Stimulated activated CD4-positive, alpha-beta T cell treated with anti-CD3 and anti-CD28 coated beads, Interleukin-4, amount 100 ng/mL, for 4 hours (primary cell): ENCODE data around the gene PSMB10.
A peak's percentile ranks its signal among the peaks of the same experiment; 100 is the strongest.
"Not testable (repeated sequence)": the region's sequence is repeated elsewhere in the genome, so short reads cannot be mapped to it uniquely, and the experiment has no call there.

ENCODE experiments used
- DNase-seq, 2 experiments: peaks; one replicate each; pipeline ENCODE4 v3.0.0-alpha.2; 2020

Gene PSMB10

DNA sequence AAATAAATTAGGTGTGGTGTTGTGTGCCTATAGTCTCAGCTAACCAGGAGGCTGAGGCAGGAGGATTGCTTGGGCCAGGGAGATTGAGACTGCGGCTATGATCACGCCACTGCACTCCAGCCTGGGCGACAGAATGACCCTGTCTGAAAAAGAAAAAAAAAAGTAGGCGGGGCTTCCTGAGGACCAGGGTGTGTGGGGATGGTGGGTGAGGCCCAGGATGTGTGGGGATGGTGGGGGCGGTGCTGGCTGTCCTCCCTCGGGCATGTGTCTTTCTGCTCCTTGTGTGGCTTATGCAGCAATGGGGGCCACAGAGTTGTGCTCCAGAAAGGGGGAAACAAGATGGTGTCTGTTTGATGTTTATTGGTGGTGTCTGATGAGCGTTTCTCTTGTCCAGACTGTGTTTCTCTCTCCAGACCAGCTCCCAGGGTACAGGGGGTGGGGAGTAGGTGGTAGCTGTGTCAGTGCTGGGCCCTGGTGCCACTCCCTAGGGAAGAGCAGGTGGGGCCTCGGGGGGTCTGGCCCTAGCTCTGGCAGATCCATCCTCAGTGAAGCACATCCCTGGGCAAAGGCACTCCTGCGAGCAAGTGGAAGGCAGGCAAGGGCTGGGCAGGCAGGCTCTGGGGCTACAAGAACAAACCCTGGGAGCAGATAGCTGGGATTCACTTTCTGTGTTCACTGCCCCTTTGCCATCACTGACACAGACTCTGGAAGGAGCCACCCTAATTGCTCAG lies 5.0 kb upstream of the PSMB10 start:
- no peak for DNase-seq

DNA sequence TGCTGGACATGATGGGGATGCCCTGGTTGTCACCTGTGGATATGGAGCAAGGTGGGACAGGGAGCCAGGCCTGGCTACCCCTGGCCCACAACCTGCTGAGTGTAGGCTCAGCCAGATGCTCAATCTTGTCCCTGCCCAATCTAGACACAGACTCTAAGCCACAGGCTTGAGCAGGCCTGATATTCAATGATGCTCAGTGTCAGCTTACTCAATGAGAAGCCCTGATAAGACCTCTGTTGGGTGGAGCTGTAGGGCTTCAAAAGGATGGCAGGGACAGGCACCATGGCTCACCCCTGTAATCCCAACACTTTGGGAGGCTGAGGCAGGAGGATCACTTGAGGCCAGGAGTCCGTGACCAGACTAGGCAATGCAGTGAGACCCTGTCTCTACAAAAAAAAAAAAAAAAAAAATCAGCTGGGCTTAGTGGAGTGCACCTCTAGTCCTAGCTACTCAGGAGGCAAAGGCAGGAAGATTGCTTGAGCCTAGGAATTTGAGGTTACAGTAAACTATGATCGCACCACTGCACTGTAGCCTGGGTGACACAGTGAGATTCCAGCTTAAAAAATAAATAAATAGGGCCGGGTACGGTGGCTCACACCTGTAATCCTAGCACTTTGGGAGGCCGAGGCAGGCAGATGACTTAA lies 3.9 kb upstream of the PSMB10 start:
- DNase-seq = no peak

DNA sequence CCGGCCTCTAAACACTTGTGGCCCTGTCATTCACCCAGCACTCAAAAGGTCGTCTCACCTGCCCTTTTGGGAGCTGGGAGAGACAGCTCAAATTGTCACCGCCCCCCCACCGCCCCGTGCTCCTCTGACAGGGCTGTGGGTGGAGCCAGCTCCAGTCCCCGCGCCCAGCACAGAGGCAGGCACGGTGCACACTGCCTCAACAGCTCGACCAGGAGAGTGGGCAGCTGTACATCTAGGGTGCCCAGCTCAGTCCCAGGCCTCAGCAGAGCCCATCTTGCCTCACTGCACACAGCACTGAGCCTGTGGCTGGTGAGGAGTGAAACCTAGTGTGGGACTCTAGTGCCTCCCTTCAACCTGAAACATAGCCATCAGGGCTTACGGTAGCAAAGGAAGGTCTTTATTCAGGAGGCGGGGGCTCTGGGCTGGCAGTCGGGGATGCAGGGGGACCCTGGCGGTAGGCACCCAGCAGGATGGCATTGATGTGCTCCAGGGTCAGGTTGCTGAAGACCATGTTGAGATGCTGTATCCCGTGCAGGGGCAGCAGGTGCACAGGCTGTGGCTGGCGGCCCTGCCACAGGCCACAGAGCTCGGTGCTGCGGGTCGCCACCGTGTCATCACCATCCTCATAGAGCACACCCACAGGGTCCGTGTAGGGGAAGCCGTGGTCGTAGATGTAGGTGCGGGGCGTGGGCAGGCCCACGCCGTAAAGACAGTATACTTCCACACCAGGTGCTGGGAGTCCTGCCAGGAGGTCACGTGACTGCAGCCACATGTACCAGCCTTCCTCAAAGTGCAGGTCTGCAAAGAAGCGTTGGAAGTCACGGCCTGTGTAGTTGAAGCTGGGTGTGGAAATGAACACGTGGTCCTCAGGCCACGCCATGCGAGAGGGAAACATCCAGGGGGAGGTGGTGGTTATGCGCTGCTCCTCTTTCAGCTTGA lies 3.1 kb upstream of the PSMB10 start:
- peak; percentile 56 to 59 for DNase-seq

DNA sequence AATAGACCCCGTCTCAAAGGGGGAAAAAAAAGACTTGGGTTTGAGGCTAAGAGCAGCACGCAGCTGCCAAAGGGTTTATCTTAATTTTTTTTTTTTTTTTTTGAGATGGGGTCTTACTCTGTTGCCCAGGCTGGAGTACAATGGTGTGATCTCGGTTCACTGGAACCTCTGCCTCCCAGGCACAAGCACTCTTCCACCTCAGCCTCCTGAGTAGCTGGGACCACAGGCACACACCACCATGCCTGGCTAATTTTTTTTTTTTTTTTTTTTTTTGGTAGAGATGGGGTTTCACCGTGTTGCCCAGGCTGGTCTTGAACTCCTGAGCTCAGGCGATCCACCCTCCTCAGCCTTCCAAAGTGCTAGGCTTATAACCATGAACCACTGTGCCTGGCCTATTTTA lies 1.1 kb upstream of the PSMB10 start:
- DNase-seq = not testable (repeated sequence)

DNA sequence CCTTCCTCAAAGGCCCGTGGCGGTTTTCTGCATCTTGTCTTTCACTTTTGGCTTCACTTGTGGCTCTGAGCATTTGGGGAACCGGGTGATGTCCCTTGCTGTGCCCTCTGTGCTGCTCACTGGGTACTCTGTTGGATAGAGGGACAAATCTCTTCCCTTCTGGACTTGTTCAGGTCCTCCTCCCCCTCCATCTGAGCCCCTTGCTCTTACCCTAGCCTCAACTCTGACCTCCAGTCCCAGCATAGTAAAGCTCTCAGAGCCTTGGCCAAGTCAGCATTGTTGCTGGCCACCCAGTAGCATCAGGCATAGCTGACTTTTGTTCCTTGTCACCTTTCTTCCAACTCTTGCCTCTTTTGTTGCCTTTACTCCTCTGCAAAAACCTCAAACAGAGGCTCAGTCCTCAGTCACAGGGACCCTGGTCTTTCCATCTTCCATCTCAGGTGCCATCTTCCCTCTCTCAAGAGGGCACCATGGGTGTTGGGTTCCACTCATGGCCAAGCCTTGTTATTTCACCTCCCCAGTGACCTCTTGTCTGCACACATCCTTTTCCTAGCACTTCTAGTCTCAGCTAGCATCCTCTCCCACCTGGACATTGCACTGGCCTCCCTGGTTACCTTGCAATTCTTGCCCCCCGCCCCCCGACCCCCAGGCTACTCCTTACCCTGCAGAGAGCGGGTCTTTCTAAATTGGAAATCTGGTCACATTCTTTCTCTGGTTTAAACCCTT lies 393 bp upstream of the PSMB10 start:
- DNase-seq = peak; percentile 67 to 79

DNA sequence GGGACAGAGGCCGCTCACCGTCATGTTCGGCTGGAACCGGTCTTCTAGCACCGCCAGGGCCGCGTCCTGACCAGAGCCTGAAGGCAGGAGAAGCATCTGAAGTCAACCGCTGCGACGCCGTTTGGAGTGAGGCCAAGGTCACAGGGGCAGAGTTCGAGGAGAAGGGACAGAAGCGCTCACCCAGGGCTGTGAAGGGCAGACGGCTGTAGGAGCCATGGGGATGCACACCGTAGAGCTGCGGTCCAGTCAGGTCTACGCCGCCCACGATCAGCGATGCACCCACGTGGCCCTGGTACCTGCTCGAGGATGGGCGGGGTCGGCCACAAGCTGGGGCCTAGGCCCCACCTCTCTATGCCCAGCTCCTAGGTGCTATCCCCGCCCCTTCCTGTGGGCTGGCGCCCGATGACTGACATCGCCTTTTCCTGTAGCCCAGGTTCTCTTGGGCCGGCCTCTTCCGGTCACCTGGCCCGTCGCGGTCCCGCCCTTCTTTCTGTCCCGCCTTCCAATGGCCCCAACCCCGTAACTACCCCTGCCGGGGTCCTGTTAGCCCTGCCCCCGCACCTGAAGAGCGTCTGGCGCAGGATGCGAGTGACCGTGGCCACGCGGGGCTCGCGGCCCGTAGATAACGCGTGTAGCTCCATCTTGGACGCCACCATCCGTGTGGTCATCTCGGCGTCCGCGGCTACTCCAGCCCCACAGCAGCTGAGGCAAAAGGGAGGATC lies 1.1 kb downstream of the PSMB10 start:
- peak; percentile 91 to 96 for DNase-seq

DNA sequence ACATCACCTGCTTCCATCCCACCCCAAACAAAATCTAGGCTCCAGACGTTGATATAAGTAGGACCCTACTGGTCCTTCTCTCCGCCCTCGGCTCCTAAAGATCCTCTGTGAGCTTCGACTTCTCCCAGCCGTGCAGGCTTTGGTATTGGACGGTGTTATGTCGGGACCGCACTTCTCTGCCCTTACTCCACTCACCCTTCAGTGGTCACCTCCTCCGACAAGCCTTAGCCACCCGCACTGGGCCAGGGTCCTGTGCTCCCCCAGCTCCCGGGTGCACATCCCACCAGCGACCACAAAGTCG lies 1.6 kb downstream of the PSMB10 start:
- no peak for DNase-seq

DNA sequence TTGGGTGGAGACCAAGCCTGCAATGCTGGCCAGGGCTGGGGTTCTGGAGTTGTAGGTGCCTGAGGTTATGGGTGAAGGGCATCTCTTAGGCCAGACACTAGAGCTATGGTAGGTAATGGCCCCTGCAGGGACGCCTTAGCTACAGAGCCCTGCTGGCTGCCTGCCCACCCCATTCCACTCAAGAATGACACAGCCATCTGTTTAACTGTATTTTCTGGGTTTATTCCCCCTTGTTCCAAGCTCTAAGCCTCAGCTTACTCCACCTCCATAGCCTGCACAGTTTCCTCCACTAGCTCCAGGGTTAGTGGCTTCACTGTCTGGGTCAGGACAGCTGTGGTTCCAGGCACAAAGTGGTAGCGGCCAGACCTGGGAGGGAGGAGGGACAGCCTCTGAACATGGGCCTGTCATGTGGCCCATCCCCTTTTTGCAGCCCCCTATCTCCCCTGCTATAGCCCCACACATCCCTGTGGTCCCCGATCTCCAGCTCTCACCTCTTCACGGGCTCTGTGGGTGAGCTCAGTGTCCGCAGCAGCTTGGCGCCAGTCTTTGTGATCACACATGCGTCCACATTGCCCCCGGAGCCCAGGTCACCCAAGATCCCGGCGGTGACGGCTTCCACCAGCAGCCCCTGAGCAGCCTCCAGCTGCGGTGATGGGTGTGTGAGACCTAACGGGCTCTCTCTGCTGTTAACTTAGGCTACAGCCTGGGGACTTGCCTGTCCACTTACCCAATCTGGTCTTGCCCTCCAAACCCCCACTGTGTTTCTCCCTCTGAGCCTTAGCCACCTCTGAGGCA lies 2.1 kb downstream of the PSMB10 start:
- DNase-seq = no peak

DNA sequence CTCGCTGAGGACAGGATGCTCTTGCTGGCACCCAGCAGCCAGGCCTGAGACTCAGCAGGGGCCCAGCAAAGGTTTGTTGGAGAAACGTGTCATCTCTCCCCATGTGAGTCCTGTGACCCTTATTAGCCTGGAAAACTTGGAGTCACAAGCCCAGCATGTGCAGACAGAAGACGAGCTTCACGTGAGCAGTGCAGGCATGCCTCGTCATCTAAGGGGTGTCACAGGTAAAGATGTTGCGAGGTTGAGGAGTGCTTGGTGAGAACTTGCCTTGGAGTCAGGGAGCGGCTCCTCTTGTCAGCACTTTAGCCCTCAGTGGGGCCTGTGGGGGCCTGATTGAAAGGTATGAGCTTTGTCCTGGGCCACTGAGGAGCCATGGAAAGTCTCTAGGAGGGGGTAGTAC lies 2.8 kb downstream of the PSMB10 start:
- DNase-seq = no peak

DNA sequence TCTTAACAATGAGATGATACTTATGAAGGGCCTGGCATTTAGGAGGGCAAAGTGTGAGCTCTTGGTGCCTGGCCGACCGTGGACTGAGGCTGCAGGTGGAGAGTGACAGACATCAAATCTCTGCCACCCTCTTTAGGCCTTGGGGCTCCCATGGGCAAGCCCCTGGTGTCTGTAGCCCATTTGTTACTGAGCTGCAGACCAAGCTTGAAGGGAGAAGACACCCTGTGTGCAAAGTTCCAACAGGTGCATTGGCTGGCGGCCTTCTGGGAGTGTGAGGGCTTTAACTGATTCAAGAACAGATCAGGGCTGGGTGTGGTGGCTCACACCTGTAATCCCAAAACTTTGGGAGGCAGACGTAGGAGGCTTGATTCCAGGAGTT lies 4.2 kb downstream of the PSMB10 start:
- DNase-seq = no peak

DNA sequence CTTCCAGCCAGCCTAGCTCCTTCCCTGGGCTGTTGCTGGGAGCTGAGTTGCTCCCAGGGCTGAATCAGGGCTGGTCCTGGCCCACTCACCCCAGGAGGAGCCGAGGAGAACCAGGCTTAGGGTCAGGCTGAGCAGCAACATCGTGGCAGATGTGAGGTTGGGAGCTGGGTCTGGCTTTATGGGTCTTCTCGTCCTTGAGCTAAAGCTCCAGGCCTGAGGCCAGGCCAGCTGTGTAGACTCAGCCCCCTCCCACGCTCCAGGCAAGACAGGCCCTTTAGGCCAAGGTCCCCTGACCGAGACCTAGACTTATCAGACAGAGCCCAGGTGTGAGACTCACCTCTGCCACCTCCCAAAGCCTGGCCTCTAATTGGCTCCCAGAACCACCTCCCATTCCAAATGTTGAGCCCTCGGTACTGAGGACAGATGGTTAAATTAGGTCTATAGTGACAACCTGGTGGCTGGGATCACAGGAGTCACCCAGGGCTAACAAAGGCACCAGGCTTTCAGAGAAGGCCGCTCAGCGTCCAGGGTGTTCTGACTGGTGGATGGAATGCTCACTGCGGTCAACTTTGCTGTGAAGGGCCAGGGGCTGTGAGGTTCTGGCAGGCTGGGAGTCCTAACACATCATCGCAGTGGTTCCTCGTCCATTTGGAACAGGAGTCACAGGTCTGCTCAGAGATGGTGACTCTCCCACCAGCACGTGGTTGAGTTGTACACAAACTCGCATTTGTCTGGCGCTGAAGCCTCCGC lies 4.8 kb downstream of the PSMB10 start, which contains the start of gene CTRL:
TSS of gene CTRL (minus strand) at position 151 of the 750 bp plus-strand sequence. CDS start at position 141, 10 bp downstream.
- no peak for DNase-seq

DNA sequence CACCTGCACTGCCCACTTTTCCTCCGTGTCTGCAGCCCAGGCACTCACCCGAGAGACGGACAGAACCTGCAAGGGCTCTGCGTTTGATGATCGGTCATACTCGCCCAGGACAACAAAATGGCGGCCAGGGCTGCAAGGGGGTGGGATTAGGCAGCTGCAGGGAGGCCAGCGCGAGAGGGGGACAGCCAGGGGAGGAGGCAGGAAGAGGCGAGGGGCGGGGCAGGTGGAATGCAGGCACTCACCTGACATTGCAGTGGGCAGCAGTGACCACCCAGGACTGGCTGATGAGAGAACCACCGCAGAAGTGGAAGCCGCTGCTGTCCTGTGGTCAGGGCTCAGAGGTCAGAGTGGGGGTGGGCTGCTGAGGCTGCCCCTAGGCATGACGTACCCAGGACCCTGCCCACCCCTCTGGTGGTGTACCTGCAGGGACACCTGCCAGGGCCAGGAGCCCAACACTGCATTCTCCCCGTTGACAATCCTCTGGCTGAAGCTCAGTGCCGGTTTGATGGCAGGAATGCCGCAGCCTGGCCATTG lies 5.9 kb downstream of the PSMB10 start:
- DNase-seq = no peak

DNA sequence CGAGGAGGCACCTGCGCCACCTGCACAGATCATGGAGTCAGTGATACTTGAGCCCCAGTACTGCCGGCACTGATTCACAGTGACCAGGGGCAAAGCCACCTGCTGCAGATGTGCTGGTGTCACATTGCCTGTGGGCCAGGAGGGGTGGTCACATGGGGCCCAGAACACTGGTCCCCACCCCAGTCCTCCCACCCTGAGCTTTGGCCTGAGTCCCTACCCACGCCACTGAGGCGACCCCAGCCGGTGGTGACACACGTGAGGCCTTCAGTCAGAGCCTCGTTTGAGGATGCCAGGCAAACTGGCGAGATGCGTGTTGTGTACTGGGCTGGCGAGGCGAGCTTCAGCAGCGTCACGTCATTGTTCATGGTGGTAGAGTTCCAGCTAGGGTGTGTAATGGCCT lies 6.5 kb downstream of the PSMB10 start:
- DNase-seq = no peak

DNA sequence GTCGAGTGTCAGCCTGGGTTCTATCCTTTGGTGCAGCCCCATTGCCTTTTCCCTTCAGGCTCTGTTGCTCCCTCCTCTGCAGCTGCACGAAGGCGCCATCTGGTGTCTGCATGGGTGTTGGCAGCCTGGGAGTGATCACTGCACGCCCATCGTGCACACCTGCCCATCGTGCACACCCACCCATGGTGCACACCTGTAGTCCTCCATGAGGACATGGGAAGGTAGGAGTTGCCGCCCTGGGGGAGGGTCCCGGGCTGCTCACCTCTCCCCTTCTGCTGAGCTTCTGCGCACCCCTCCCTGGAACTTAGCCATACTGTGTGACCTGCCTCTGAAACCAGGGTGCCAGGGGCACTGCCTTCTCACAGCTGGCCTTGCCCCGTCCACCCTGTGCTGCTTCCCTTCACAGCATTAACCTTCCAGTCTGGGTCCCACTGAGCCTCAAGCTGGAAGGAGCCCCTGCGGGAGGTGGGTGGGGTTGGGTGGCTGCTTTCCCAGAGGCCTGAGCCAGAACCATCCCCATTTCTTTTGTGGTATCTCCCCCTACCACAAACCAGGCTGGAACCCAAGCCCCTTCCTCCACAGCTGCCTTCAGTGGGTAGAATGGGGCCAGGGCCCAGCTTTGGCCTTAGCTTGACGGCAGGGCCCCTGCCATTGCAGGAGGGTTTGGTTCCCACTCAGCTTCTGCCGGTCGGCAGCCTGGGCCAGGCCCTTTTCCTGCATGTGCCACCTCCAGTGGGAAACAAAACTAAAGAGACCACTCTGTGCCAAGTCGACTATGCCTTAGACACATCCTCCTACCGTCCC lies 7.9 kb downstream of the PSMB10 start:
- peak; percentile 71 to 72 for DNase-seq

DNA sequence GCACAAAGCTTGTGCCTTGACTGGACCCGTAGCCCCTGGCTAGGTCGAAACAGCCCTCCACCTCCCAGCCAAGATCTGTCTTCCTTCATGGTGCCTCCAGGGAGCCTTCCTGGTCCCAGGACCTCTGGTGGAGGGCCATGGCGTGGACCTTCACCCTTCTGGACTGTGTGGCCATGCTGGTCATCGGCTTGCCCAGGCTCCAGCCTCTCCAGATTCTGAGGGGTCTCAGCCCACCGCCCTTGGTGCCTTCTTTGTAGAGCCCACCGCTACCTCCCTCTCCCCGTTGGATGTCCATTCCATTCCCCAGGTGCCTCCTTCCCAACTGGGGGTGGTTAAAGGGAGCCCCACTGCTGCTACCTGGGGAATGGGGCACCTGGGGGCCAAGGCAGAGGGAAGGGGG lies 8.5 kb downstream of the PSMB10 start:
- no peak for DNase-seq

DNA sequence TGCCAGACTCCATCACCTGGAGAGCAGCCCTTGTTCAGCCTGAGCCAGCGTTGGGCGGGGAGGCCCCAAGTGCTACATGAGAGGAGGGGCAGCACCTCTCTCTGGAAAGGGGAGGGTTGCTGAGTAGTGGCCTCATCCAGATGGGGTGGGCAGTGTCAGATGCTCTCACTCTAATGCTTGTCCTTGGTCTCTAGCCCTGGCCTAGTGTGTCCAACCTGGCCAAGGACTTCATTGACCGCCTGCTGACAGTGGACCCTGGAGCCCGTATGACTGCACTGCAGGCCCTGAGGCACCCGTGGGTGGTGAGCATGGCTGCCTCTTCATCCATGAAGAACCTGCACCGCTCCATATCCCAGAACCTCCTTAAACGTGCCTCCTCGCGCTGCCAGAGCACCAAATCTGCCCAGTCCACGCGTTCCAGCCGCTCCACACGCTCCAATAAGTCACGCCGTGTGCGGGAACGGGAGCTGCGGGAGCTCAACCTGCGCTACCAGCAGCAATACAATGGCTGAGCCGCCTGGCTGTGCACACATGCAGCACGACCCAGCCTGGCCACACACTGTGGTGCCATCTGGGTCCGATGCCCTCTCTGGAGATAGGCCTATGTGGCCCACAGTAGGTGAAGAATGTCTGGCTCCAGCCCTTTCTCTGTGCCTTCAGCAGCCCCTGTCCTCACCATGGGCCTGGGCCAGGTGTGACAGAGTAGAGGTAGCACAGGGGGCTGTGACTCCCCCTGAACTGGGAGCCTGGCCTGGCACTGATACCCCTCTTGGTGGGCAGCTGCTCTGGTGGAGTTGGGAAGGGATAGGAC lies 9.3 kb downstream of the PSMB10 start:
- no peak for DNase-seq

DNA sequence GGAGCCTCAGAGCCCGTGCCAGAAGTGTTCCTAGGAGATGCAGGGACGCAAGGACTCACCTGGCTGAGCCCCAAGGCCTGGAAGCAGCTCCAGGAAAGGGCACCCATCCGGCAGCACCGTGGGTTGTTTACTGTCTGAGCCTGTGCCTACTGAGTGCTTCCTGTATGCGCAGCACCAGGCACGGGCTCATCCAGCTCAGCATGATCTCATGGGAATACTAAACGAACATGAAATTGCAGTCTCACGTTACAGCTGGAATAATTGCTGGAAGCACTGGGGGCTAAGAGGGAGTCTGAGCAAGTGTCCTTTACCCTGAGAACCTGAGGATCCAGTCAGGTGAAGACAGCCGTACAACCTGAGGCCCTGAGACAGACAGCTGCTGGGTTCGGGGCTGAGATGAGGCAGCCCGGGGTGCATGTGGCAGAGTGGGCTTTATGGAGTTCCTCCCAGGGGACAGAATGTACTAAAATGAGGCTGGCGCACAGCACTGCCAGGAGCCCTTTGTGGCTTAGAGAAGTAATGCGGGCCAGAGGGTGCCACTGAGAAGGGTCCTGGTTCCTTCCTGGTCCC lies 10.4 kb downstream of the PSMB10 start:
- DNase-seq = no peak
